ENCODE data around the gene COMMD7. TPM values are rescaled to one million over a fixed set of nuclear protein-coding genes. Genes with fewer than 3 reads are reported as not detected.

Gene COMMD7
- total and polyA plus RNA-seq, 9 of the 15 experiments (the other 6 are each of a cell fraction or from before 2014, with no cell fraction given) = 11.9 to 69.1 (median 34.7) TPM

GRCh38 chr20:32681175-32682084 is 61.8 kb downstream of the COMMD7 start (continued):
- TF ChIP-seq SMC3 (conservative IDR thresholded peaks at IDR 0.05; ENCODE audit: insufficient read depth, low read depth, low read length) = no peak
- no peak for TF ChIP-seq ZNF511 (CRISPR knock-in tag; IDR thresholded peaks at IDR 0.05)
- TF ChIP-seq HCFC1 (IDR thresholded peaks at IDR 0.05; ENCODE audit: low read depth, low read length) = no peak
- TF ChIP-seq NR4A1 (CRISPR knock-in tag; IDR thresholded peaks at IDR 0.05) = no peak
- TF ChIP-seq NR4A1 (tag; IDR thresholded peaks at IDR 0.05) = no peak
- peak; percentile 87 for TF ChIP-seq BHLHE40 (IDR thresholded peaks at IDR 0.05; ENCODE audit: low read length)
- TF ChIP-seq FOXK1 (CRISPR knock-in tag; IDR thresholded peaks at IDR 0.05; ENCODE audit: borderline replicate concordance) = no peak
- TF ChIP-seq ZSCAN32 (CRISPR knock-in tag; IDR thresholded peaks at IDR 0.05) = 0 out of 2 replicates have a peak, but pooled peaks have one; percentile 39
- no peak for TF ChIP-seq THAP12 (CRISPR knock-in tag; IDR thresholded peaks at IDR 0.05)
- TF ChIP-seq E2F8 (IDR thresholded peaks at IDR 0.05; ENCODE audit: low read depth, partially characterized antibody) = no peak
- TF ChIP-seq SLC30A9 (CRISPR knock-in tag; IDR thresholded peaks at IDR 0.05) = no peak
- TF ChIP-seq UBTF (IDR thresholded peaks at IDR 0.05; ENCODE audit: borderline replicate concordance in 1 of 2, low read depth in 2 of 2, low read length in 2 of 2) = no peak; a peak in 1 of 4 replicates
- no peak for TF ChIP-seq ZNF146 (CRISPR knock-in tag; IDR thresholded peaks at IDR 0.05; ENCODE audit: unreplicated experiment)
- TF ChIP-seq EGR1 (conservative IDR thresholded peaks at IDR 0.05) = peak; percentile 60; the same call in 1 of the 2 replicates
- TF ChIP-seq MLX (CRISPR knock-in tag; conservative IDR thresholded peaks at IDR 0.05) = no peak
- no peak; the same call in 1 of the 2 replicates for TF ChIP-seq PHF8 (IDR thresholded peaks at IDR 0.05; ENCODE audit: borderline replicate concordance, low read length)
- TF ChIP-seq KHSRP (IDR thresholded peaks at IDR 0.05) = no peak
- peak; percentile 48; the same call in 1 of the 2 replicates for TF ChIP-seq ZNF431 (CRISPR knock-in tag; IDR thresholded peaks at IDR 0.05)
